Skeletal muscle satellite cell (primary cell): ENCODE results near the gene SEPTIN5.

Experiments used
- H3K27me3 ChIP-seq: 2 replicates; pipeline ENCODE4 v1.7.0; 2013; ENCODE audit warnings: low read length; ENCODE audit not compliant: control insufficient read depth, insufficient read depth
- H3K36me3 ChIP-seq: 2 replicates; pipeline ENCODE4 v1.7.0; 2013; ENCODE audit warnings: mild to moderate bottlenecking, control low read depth, low read length; ENCODE audit not compliant: insufficient read depth
- H3K4me1 ChIP-seq: 2 replicates; pipeline ENCODE4 v1.7.0; 2013; ENCODE audit warnings: low read length; ENCODE audit not compliant: control insufficient read depth, insufficient read depth
- H3K4me2 ChIP-seq: 2 replicates; pipeline ENCODE4 v1.7.0; 2013; ENCODE audit warnings: mild to moderate bottlenecking, low read length
- H3K4me3 ChIP-seq: 2 replicates; pipeline ENCODE4 v1.7.0; 2013; ENCODE audit warnings: low read length
- H3K9ac ChIP-seq: 2 replicates; pipeline ENCODE4 v1.7.0; 2013; ENCODE audit warnings: mild to moderate bottlenecking, low read depth, low read length, moderate library complexity
- H3K9me3 ChIP-seq: replicated peaks from 2 replicates; pipeline ENCODE4 v1.7.0; 2013; ENCODE audit warnings: mild to moderate bottlenecking, control low read depth, low read length

Gene SEPTIN5

GRCh38 chr22:19710020-19710768 is 4.1 kb upstream of the SEPTIN5 start:
- Histone ChIP-seq H3K4me2 (no peak overlapping the region), H3K9ac (no peak overlapping the region), H3K4me1 (peaks cover 6% of the 10 kb centered on the region), H3K9me3 (no peaks in the 10 kb centered on the region), H3K36me3 (no peaks in the 10 kb centered on the region), H3K4me3 (no peak overlapping the region), H3K27me3 (peaks cover 20% of the 10 kb centered on the region)

- Histone ChIP-seq H3K27me3 (peaks cover 17% of the 10 kb centered on the region), H3K9ac (no peak overlapping the region), H3K4me2 (no peak overlapping the region), H3K36me3 (no peaks in the 10 kb centered on the region), H3K4me1 (peaks cover 6% of the 10 kb centered on the region), H3K9me3 (no peaks in the 10 kb centered on the region), H3K4me3 (no peak overlapping the region)
These were observed 3.6 kb upstream of the SEPTIN5 start for GRCh38 chr22:19710769-19711106.

GRCh38 chr22:19713245-19713644 is 1.1 kb upstream of the SEPTIN5 start:
- H3K27me3 ChIP-seq: peaks cover 13% of the 10 kb centered on the region
- H3K36me3 ChIP-seq: no peaks in the 10 kb centered on the region
- H3K4me2 ChIP-seq: no peak overlapping the region
- H3K9me3 ChIP-seq: no peaks in the 10 kb centered on the region
- no peak overlapping the region for H3K9ac ChIP-seq
- H3K4me3 ChIP-seq: no peak overlapping the region
- peaks cover 11% of the 10 kb centered on the region for H3K4me1 ChIP-seq

- H3K4me1 ChIP-seq: peaks cover 17% of the 10 kb centered on the region
- peaks cover 9% of the 10 kb centered on the region for H3K27me3 ChIP-seq
- peak overlapping the region; percentile 54 for H3K9ac ChIP-seq
- H3K9me3 ChIP-seq: no peaks in the 10 kb centered on the region
- H3K4me3 ChIP-seq: peak overlapping the region; percentile 76
- H3K36me3 ChIP-seq: no peaks in the 10 kb centered on the region
- peak overlapping the region; percentile 94 for H3K4me2 ChIP-seq
These were observed 522 bp upstream of the SEPTIN5 start for GRCh38 chr22:19713650-19714311.

GRCh38 chr22:19715188-19715930 is 1.1 kb downstream of the SEPTIN5 start:
- peaks cover 18% of the 10 kb centered on the region for H3K4me1 ChIP-seq
- H3K4me3 ChIP-seq: peak overlapping the region; percentile 76
- H3K27me3 ChIP-seq: no peaks in the 10 kb centered on the region
- H3K9ac ChIP-seq: no peak overlapping the region
- H3K9me3 ChIP-seq: no peaks in the 10 kb centered on the region
- H3K4me2 ChIP-seq: peak overlapping the region; percentile 94
- peaks cover 4% of the 10 kb centered on the region for H3K36me3 ChIP-seq

- Histone ChIP-seq H3K9ac (no peak overlapping the region), H3K36me3 (peaks cover 4% of the 10 kb centered on the region), H3K4me2 (no peak overlapping the region), H3K9me3 (no peaks in the 10 kb centered on the region), H3K27me3 (no peaks in the 10 kb centered on the region), H3K4me3 (no peak overlapping the region), H3K4me1 (peaks cover 18% of the 10 kb centered on the region)
These were observed 1.9 kb downstream of the SEPTIN5 start for GRCh38 chr22:19716041-19716828.

- H3K4me2 ChIP-seq: no peak overlapping the region
- H3K36me3 ChIP-seq: peaks cover 4% of the 10 kb centered on the region
- no peak overlapping the region for H3K9ac ChIP-seq
- H3K4me3 ChIP-seq: no peak overlapping the region
- H3K9me3 ChIP-seq: no peaks in the 10 kb centered on the region
- H3K4me1 ChIP-seq: peaks cover 18% of the 10 kb centered on the region
- H3K27me3 ChIP-seq: no peaks in the 10 kb centered on the region
These were observed 2.5 kb downstream of the SEPTIN5 start for GRCh38 chr22:19716829-19717105.

- Histone ChIP-seq H3K27me3 (no peaks in the 10 kb centered on the region), H3K4me1 (peaks cover 18% of the 10 kb centered on the region)
These were observed 2.9 kb downstream of the SEPTIN5 start for GRCh38 chr22:19717181-19717580.

GRCh38 chr22:19717691-19718455 is 3.6 kb downstream of the SEPTIN5 start:
- Histone ChIP-seq H3K4me3 (peak overlapping the region; percentile 85), H3K9me3 (no peaks in the 10 kb centered on the region), H3K27me3 (no peaks in the 10 kb centered on the region), H3K4me1 (peaks cover 18% of the 10 kb centered on the region), H3K9ac (peak overlapping the region; percentile 81), H3K36me3 (peaks cover 10% of the 10 kb centered on the region), H3K4me2 (peak overlapping the region; percentile 100)

More at GRCh38 chr22:19717181-19717580, 2.9 kb downstream of the SEPTIN5 start:
- Histone ChIP-seq H3K4me2 (peak overlapping the region; percentile 100), H3K9ac (no peak overlapping the region), H3K9me3 (no peaks in the 10 kb centered on the region), H3K36me3 (peaks cover 4% of the 10 kb centered on the region), H3K4me3 (no peak overlapping the region)

- peaks cover 15% of the 10 kb centered on the region for H3K36me3 ChIP-seq
- H3K27me3 ChIP-seq: no peaks in the 10 kb centered on the region
- H3K4me2 ChIP-seq: peak overlapping the region; percentile 100
- H3K4me1 ChIP-seq: peaks cover 18% of the 10 kb centered on the region
- peak overlapping the region; percentile 85 for H3K4me3 ChIP-seq
- peak overlapping the region; percentile 81 for H3K9ac ChIP-seq
- no peaks in the 10 kb centered on the region for H3K9me3 ChIP-seq
These were observed 4.2 kb downstream of the SEPTIN5 start for GRCh38 chr22:19718456-19719049.
